WTC11 (cell line): ENCODE results near the gene PEX16.

Experiments
- CTCF ChIP-seq: fragments of 200-600 bp; IDR thresholded peaks from 2 replicates; pipeline ENCODE4 v1.8.0; 2022; ENCODE audit warnings: antibody characterized with exemption
- TEAD1 ChIP-seq: sonication (generic); formaldehyde crosslinking; IDR thresholded peaks from 2 replicates; pipeline ENCODE4 v1.8.0; 2022; ENCODE audit warnings: mild to moderate bottlenecking, missing genetic modification reagents
- USF2 ChIP-seq: sonication (generic); formaldehyde crosslinking; IDR thresholded peaks from 2 replicates; pipeline ENCODE4 v1.8.1; 2023; ENCODE audit warnings: mild to moderate bottlenecking, missing genetic modification reagents, moderate library complexity

- TF ChIP-seq TEAD1 (no peak), CTCF (no peak), USF2 (CRISPR knock-in tag) (no peak)
Measured at GRCh38 chr11:45913514-45913913, 4.2 kb downstream of the PEX16 start.
